IPS-15b (cell line): Measurements from ENCODE around the gene AGBL3.
"Not testable (repeated sequence)": the region's sequence is repeated elsewhere in the genome, so short reads cannot be mapped to it uniquely, and the experiment has no call there.

Source experiments
- H3K27me3 ChIP-seq: one replicate; pipeline ENCODE4 v1.6.1; 2013; ENCODE audit warnings: low read length; ENCODE audit not compliant: control insufficient read depth, insufficient read depth
- H3K36me3 ChIP-seq: one replicate; pipeline ENCODE4 v1.6.1; 2013; ENCODE audit warnings: low read length; ENCODE audit not compliant: control insufficient read depth, insufficient read depth
- H3K4me1 ChIP-seq: one replicate; pipeline ENCODE4 v1.6.1; 2013; ENCODE audit warnings: mild to moderate bottlenecking, low read length; ENCODE audit not compliant: control insufficient read depth, insufficient read depth
- H3K4me3 ChIP-seq: one replicate; pipeline ENCODE4 v1.5.1; 2013; ENCODE audit warnings: low read depth, low read length
- H3K9ac ChIP-seq: one replicate; pipeline ENCODE4 v1.6.1; 2013; ENCODE audit warnings: low read depth, mild to moderate bottlenecking, low read length
- H3K9me3 ChIP-seq: one replicate; pipeline ENCODE4 v1.6.1; 2013; ENCODE audit warnings: mild to moderate bottlenecking, low read length; ENCODE audit not compliant: control insufficient read depth, insufficient read depth

Gene AGBL3

GRCh38 chr7:135171581-135172291 lies 185.4 kb downstream of the AGBL3 start:
- not testable (repeated sequence) for H3K9me3 ChIP-seq, H3K9ac ChIP-seq, H3K4me1 ChIP-seq, H3K4me3 ChIP-seq, H3K27me3 ChIP-seq
- peaks cover 16% of the 10 kb centered on the region for H3K36me3 ChIP-seq

- not testable (repeated sequence) for H3K27me3 ChIP-seq, H3K9me3 ChIP-seq, H3K36me3 ChIP-seq, H3K4me3 ChIP-seq, H3K9ac ChIP-seq
- H3K4me1 ChIP-seq = peaks cover 16% of the 10 kb centered on the region
These were observed 187.6 kb downstream of the AGBL3 start for GRCh38 chr7:135173916-135174315.

- peaks cover 3% of the 10 kb centered on the region for H3K9me3 ChIP-seq
- no peaks in the 10 kb centered on the region for H3K36me3 ChIP-seq
- no peak overlapping the region for H3K4me3 ChIP-seq
- H3K27me3 ChIP-seq = no peaks in the 10 kb centered on the region
- peaks cover 16% of the 10 kb centered on the region for H3K4me1 ChIP-seq
- no peak overlapping the region for H3K9ac ChIP-seq
These were observed 188.6 kb downstream of the AGBL3 start for GRCh38 chr7:135174941-135175340.

GRCh38 chr7:135175931-135176330 lies 189.6 kb downstream of the AGBL3 start:
- Histone ChIP-seq H3K36me3 (no peaks in the 10 kb centered on the region), H3K27me3 (no peaks in the 10 kb centered on the region), H3K4me3 (no peak overlapping the region), H3K4me1 (peaks cover 16% of the 10 kb centered on the region), H3K9me3 (peaks cover 5% of the 10 kb centered on the region), H3K9ac (no peak overlapping the region)

- peaks cover 10% of the 10 kb centered on the region for H3K4me1 ChIP-seq
- no peaks in the 10 kb centered on the region for H3K36me3 ChIP-seq
- H3K9me3 ChIP-seq = peaks cover 12% of the 10 kb centered on the region
- no peak overlapping the region for H3K9ac ChIP-seq
- H3K27me3 ChIP-seq = no peaks in the 10 kb centered on the region
- H3K4me3 ChIP-seq = no peak overlapping the region
These were observed 190.9 kb downstream of the AGBL3 start for GRCh38 chr7:135177028-135177696.

GRCh38 chr7:135178364-135178763 lies 192.1 kb downstream of the AGBL3 start:
- Histone ChIP-seq H3K9ac (no peak overlapping the region), H3K4me3 (no peak overlapping the region), H3K4me1 (peaks cover 10% of the 10 kb centered on the region), H3K36me3 (peaks cover under 1% of the 10 kb centered on the region), H3K27me3 (no peaks in the 10 kb centered on the region), H3K9me3 (peaks cover 12% of the 10 kb centered on the region)

- H3K9ac ChIP-seq = no peak overlapping the region
- no peaks in the 10 kb centered on the region for H3K27me3 ChIP-seq
- H3K9me3 ChIP-seq = peaks cover 12% of the 10 kb centered on the region
- H3K4me3 ChIP-seq = no peak overlapping the region
- peaks cover 10% of the 10 kb centered on the region for H3K4me1 ChIP-seq
- peaks cover 5% of the 10 kb centered on the region for H3K36me3 ChIP-seq
These were observed 193.1 kb downstream of the AGBL3 start for GRCh38 chr7:135179321-135179925.

GRCh38 chr7:135180122-135180521 lies 193.8 kb downstream of the AGBL3 start:
- Histone ChIP-seq H3K4me1 (peaks cover 10% of the 10 kb centered on the region), H3K27me3 (no peaks in the 10 kb centered on the region), H3K9me3 (peaks cover 12% of the 10 kb centered on the region), H3K9ac (no peak overlapping the region), H3K4me3 (no peak overlapping the region), H3K36me3 (peaks cover 5% of the 10 kb centered on the region)

- Histone ChIP-seq H3K4me3 (no peak overlapping the region), H3K9ac (no peak overlapping the region), H3K36me3 (peaks cover 15% of the 10 kb centered on the region), H3K4me1 (peaks cover 10% of the 10 kb centered on the region), H3K27me3 (no peaks in the 10 kb centered on the region), H3K9me3 (peaks cover 12% of the 10 kb centered on the region)
These were observed 195.1 kb downstream of the AGBL3 start for GRCh38 chr7:135181261-135181928.

- Histone ChIP-seq H3K36me3 (peaks cover 15% of the 10 kb centered on the region), H3K9me3 (peaks cover 12% of the 10 kb centered on the region), H3K27me3 (no peaks in the 10 kb centered on the region), H3K4me1 (peaks cover 10% of the 10 kb centered on the region), H3K4me3 (no peak overlapping the region), H3K9ac (no peak overlapping the region)
These were observed 195.8 kb downstream of the AGBL3 start for GRCh38 chr7:135181929-135182678.

- no peaks in the 10 kb centered on the region for H3K27me3 ChIP-seq
- no peaks in the 10 kb centered on the region for H3K4me1 ChIP-seq
- peaks cover 15% of the 10 kb centered on the region for H3K36me3 ChIP-seq
- no peak overlapping the region for H3K4me3 ChIP-seq
- H3K9me3 ChIP-seq = peaks cover 12% of the 10 kb centered on the region
- H3K9ac ChIP-seq = no peak overlapping the region
These were observed 197.2 kb downstream of the AGBL3 start for GRCh38 chr7:135183478-135183877.
